Fibroblast of lung (primary cell): ENCODE measurements around the gene KCNA3. TPM values are rescaled to one million over a fixed set of nuclear protein-coding genes. Genes with fewer than 3 reads are reported as not detected.

Experiments
- DNase-seq, 2 donors: peaks; one replicate each; pipeline versions ENCODE4 v3.0.0 to v3.0.0-alpha.2; 2010; ENCODE audit warnings: low read depth in 2 of 2
- H2AFZ ChIP-seq: 2 replicates; pipeline ENCODE4 v1.5.1; 2012; ENCODE audit warnings: low read length, control low read depth, inconsistent platforms
- H3K27ac ChIP-seq: 2 replicates; pipeline ENCODE4 v1.5.1; 2011; ENCODE audit warnings: low read length, control low read depth; ENCODE audit not compliant: insufficient read depth
- H3K27me3 ChIP-seq: 2 replicates; pipeline ENCODE4 v1.5.1; 2011; ENCODE audit warnings: mild to moderate bottlenecking, low read length; ENCODE audit not compliant: control insufficient read depth, insufficient read depth
- H3K36me3 ChIP-seq: 2 replicates; pipeline ENCODE4 v1.5.1; 2011; ENCODE audit warnings: low read length; ENCODE audit not compliant: control insufficient read depth, insufficient read depth
- H3K4me1 ChIP-seq: 2 replicates; pipeline ENCODE4 v1.5.1; 2011; ENCODE audit warnings: low read length; ENCODE audit not compliant: control insufficient read depth, insufficient read depth; ENCODE audit errors: extremely low read depth
- H3K4me2 ChIP-seq: 2 replicates; pipeline ENCODE4 v1.5.1; 2011; ENCODE audit warnings: low read length, control low read depth; ENCODE audit not compliant: insufficient read depth; ENCODE audit errors: extremely low read depth
- H3K4me3 ChIP-seq, 4 experiments: fragments of 200-600 bp in 1 of 4; sonication (generic) in 1 of 4; replicated peaks in 1 of 4; 2 replicates each; pipeline ENCODE4 v1.5.1; 2011 to 2016; ENCODE audit warnings: low read length in 4 of 4, low read depth in 3 of 4, mild to moderate bottlenecking in 3 of 4, control low read depth in 2 of 4, inconsistent platforms in 1 of 4, mixed read lengths in 1 of 4; ENCODE audit not compliant: insufficient read depth in 1 of 4; ENCODE audit errors: control extremely low read depth in 1 of 4
- H3K79me2 ChIP-seq: 2 replicates; pipeline ENCODE4 v1.5.1; 2012; ENCODE audit warnings: mild to moderate bottlenecking, low read length, inconsistent platforms; ENCODE audit not compliant: control insufficient read depth, insufficient read depth
- H3K9ac ChIP-seq: 2 replicates; pipeline ENCODE4 v1.5.1; 2011; ENCODE audit warnings: mild to moderate bottlenecking, low read length, control low read depth; ENCODE audit not compliant: insufficient read depth
- H3K9me3 ChIP-seq: 2 replicates; pipeline ENCODE4 v1.5.1; 2012; ENCODE audit warnings: low read depth, low read length; ENCODE audit not compliant: control insufficient read depth, insufficient read depth
- H4K20me1 ChIP-seq: 2 replicates; pipeline ENCODE4 v1.5.1; 2011; ENCODE audit warnings: low read length; ENCODE audit not compliant: control insufficient read depth, insufficient read depth; ENCODE audit errors: extremely low read depth
- EZH2 ChIP-seq: IDR thresholded peaks from 2 replicates; pipeline ENCODE4 v1.5.1; 2012; ENCODE audit warnings: low read length, control low read depth, mild to moderate bottlenecking; ENCODE audit errors: missing control alignments
- polyA plus RNA-seq, 2 donors: library from polyadenylated mRNA; depleted of rRNA in 1 of 2; stranded (reverse) in 1 of 2; unstranded in 1 of 2; fragments of >200 nt; gene quantifications; 2 replicates each; pipeline ENCODE4 v1.2.1, GENCODE V29; 2011 to 2012; ENCODE audit warnings: missing spikeins in 1 of 2
- total RNA-seq: library from RNA; depleted of rRNA; stranded (reverse); fragments of >200 nt; gene quantifications from 2 replicates; pipeline ENCODE4 v1.2.1, GENCODE V29; 2014
- TF ChIP-seq, protein P1 (sequence below), 2 donors: IDR thresholded peaks in 1 of 2; conservative IDR thresholded peaks in 1 of 2; 1 replicate in 1 of 2; 2 replicates in 1 of 2; pipeline ENCODE4 v1.5.1; 2011 to 2012; ENCODE audit warnings: low read length in 2 of 2, control low read depth in 1 of 2, inconsistent platforms in 1 of 2, low read depth in 1 of 2, mild to moderate bottlenecking in 1 of 2

Gene KCNA3
- total and polyA plus RNA-seq, 2 donors (not counting 1 experiment from before 2014, with no cell fraction given), result 2.7 to 5.6 TPM

DNA sequence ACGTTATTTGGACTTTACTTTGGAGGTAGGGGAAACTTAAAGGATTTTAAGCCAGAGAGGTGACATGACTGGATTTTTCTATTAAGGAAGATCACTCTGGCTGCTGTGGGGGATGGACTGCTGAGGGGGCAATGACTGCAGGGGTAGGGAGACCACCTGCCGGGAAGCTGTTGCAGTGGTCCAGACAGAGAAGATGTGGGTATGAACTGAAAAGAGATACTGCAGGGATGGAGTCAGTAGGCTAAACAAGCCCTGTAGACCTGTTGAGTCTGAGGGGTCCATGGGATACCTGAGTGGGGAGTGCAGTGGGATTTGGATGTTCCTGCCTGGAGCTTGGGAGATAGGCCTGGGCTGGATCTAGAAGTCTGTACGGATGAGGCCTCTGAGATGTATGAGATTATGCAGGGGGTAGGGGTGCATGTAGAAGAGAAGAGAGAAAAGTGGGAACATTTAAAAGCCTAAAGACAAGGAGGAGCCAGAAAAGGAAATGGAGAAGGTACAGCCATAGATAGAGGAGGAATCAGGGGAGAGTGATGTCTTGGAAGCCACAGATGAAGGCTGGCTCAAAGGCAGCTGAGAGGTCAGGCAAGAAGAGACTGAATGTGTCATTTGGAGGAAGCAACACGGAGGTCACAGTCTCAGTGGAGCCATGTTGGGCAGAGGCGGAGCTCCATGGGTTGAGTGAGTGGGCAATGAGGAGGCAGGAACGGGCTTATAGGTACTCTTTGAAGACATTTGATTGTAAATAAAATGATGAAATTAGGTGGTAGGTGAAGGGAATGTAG lies 42.7 kb downstream of the KCNA3 start:
- Histone ChIP-seq H3K27me3 (peaks cover 2% of the 10 kb centered on the region), H4K20me1 (no peaks in the 10 kb centered on the region), H2AFZ (no peak overlapping the region), H3K79me2 (no peaks in the 10 kb centered on the region), H3K36me3 (no peaks in the 10 kb centered on the region), H3K9ac (no peak overlapping the region), H3K4me3 (no peak overlapping the region), H3K4me2 (no peak overlapping the region), H3K27ac (no peak overlapping the region), H3K4me1 (peaks cover 6% of the 10 kb centered on the region), H3K9me3 (no peaks in the 10 kb centered on the region)
- TF ChIP-seq, protein P1, sequence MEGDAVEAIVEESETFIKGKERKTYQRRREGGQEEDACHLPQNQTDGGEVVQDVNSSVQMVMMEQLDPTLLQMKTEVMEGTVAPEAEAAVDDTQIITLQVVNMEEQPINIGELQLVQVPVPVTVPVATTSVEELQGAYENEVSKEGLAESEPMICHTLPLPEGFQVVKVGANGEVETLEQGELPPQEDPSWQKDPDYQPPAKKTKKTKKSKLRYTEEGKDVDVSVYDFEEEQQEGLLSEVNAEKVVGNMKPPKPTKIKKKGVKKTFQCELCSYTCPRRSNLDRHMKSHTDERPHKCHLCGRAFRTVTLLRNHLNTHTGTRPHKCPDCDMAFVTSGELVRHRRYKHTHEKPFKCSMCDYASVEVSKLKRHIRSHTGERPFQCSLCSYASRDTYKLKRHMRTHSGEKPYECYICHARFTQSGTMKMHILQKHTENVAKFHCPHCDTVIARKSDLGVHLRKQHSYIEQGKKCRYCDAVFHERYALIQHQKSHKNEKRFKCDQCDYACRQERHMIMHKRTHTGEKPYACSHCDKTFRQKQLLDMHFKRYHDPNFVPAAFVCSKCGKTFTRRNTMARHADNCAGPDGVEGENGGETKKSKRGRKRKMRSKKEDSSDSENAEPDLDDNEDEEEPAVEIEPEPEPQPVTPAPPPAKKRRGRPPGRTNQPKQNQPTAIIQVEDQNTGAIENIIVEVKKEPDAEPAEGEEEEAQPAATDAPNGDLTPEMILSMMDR (conservative IDR thresholded peaks at IDR 0.05 in 1 of 2, IDR thresholded peaks at IDR 0.05 in 1 of 2; ENCODE audit: low read depth in 1 of 2, low read length in 2 of 2), result no peak
- TF ChIP-seq EZH2, result no peak
- no peak for DNase-seq

DNA sequence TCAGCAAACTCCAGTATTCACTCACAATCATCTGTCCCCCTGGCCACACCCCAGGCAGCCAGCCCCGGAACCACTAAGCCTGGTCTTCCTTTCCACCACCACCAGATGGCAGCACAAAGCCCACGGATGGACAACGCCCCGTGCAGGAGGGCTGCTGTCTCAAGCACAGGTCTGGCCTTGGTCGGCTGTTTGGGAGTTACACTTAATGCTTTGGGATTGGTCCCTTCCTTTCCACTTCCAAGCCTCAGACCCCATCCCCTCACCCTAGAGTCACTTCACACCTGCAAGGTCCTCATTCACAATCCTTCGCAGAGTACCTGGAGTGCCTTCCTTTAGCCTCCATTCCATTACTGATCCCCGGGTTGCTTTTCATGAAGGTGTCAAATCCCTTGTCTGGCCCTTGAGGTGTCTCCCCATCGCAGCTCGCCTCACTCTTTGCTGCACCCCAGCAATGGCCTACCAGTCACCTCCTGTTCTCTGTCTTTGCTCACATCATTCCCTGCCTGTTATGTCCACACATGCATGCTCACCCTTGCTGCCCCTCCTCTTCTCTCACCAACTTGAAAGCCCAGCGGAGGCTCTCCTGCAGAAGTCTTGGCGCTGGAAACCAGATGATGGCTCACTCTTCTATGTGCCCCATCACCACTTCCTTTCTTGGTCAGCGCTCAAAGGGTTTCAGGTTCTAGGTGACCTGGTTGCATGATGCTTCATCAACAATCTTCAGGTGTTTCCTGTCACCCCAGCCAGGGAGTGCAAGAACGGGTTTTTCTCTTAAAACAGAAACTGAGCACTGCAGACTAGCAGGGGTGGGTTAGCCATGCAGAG lies 43.7 kb downstream of the KCNA3 start:
- Histone ChIP-seq H3K79me2 (no peaks in the 10 kb centered on the region), H3K9ac (no peak overlapping the region), H3K4me2 (no peak overlapping the region), H3K36me3 (no peaks in the 10 kb centered on the region), H3K4me3 (no peak overlapping the region), H3K4me1 (peaks cover 6% of the 10 kb centered on the region), H2AFZ (no peak overlapping the region), H4K20me1 (no peaks in the 10 kb centered on the region), H3K27me3 (peaks cover 2% of the 10 kb centered on the region), H3K27ac (no peak overlapping the region), H3K9me3 (no peaks in the 10 kb centered on the region)
- no peak for TF ChIP-seq EZH2
- TF ChIP-seq, protein P1 (conservative IDR thresholded peaks at IDR 0.05 in 1 of 2, IDR thresholded peaks at IDR 0.05 in 1 of 2; ENCODE audit: low read depth in 1 of 2, low read length in 2 of 2), result peak; percentile 88 to 94
- DNase-seq, result peak; percentile 16 to 64

DNA sequence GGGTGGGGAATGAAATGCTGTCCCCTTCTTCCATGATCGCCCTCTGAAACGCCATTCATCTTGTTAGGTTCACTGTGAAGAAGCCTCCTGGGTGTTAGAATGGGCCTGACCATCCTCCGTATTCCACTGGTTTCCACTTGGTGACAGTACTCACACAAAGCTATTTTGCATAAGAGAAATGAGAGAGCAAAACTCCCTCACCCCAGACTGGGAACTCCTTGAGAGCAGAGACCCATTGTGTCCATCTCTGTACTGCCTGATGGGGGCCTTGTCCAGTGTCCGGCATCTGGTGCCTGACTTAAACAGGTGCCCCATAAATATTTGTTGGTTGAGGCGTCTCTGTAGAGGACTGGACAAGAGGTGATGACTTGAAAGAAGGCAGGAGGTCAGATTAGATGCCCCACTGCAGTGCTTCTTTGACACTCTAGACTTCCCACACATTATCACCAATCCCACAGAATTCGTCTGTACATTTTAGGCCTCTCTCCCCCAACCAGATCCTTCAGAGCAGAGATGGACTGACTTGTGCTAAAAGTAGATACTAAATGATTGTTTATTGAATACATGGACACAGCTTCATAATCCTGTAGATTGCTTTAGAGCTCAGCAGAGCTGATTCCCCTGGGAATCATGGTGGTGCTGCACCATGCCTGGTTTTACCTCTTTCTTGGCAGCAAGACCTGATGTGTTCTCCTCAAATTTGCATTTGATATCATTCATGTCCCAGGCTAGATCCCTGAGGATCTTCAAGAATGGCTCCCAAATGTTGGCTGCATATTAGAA lies 46.2 kb downstream of the KCNA3 start:
- Histone ChIP-seq H3K4me3 (no peak overlapping the region), H3K9ac (no peak overlapping the region), H3K79me2 (no peaks in the 10 kb centered on the region), H3K27ac (no peak overlapping the region), H3K27me3 (peaks cover 2% of the 10 kb centered on the region), H4K20me1 (no peaks in the 10 kb centered on the region), H3K4me2 (no peak overlapping the region), H3K36me3 (no peaks in the 10 kb centered on the region), H3K9me3 (no peaks in the 10 kb centered on the region), H2AFZ (no peak overlapping the region), H3K4me1 (no peaks in the 10 kb centered on the region)
- DNase-seq, result no peak
- TF ChIP-seq EZH2, result no peak
- TF ChIP-seq, protein P1 (conservative IDR thresholded peaks at IDR 0.05 in 1 of 2, IDR thresholded peaks at IDR 0.05 in 1 of 2; ENCODE audit: low read depth in 1 of 2, low read length in 2 of 2), result no peak
